HUES48 (cell line): ENCODE data around the gene IL1RAPL2.
"Not testable (repeated sequence)": the region's sequence is repeated elsewhere in the genome, so short reads cannot be mapped to it uniquely, and the experiment has no call there.

ENCODE experiments used
- H3K27ac ChIP-seq: one replicate; pipeline ENCODE4 v1.7.0; 2013; ENCODE audit warnings: low read depth, low read length, inconsistent platforms
- H3K27me3 ChIP-seq: 2 replicates; pipeline ENCODE4 v1.6.1; 2013; ENCODE audit warnings: mild to moderate bottlenecking, low read length; ENCODE audit not compliant: control insufficient read depth, insufficient read depth
- H3K36me3 ChIP-seq: 2 replicates; pipeline ENCODE4 v1.6.1; 2013; ENCODE audit warnings: low read length; ENCODE audit not compliant: control insufficient read depth, insufficient read depth
- H3K4me1 ChIP-seq: 2 replicates; pipeline ENCODE4 v1.6.1; 2013; ENCODE audit warnings: mild to moderate bottlenecking, low read length; ENCODE audit not compliant: control insufficient read depth, insufficient read depth
- H3K4me3 ChIP-seq: 2 replicates; pipeline ENCODE4 v1.5.1; 2013; ENCODE audit warnings: mild to moderate bottlenecking, low read depth, low read length
- H3K9ac ChIP-seq: 2 replicates; pipeline ENCODE4 v1.6.1; 2013; ENCODE audit warnings: mild to moderate bottlenecking, low read depth, low read length, moderate library complexity
- H3K9me3 ChIP-seq: 2 replicates; pipeline ENCODE4 v1.6.1; 2013; ENCODE audit warnings: low read length; ENCODE audit not compliant: control insufficient read depth, insufficient read depth

The IL1RAPL2 gene

DNA sequence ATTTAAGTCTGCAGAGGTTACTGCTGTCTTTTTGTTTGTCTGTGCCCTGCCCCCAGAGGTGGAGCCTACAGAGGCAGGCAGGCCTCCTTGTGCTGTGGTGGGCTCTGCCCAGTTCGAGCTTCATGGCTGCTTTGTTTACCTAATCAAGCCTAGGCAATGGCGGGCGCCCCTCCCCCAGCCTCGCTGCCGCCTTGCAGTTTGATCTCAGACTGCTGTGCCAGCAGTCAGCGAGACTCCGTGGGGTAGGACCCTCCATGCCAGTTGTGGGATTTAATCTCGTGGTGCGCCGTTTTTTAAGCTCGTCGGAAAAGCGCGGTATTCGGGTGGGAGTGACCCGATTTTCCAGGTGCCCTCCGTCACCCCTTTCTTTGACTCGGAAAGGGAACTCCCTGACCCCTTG, 111.5 kb downstream of the IL1RAPL2 start:
- H3K9ac ChIP-seq, H3K4me3 ChIP-seq, H3K27me3 ChIP-seq, H3K9me3 ChIP-seq, H3K27ac ChIP-seq, H3K36me3 ChIP-seq: not testable (repeated sequence)
- H3K4me1 ChIP-seq = peaks cover 17% of the 10 kb centered on the region

DNA sequence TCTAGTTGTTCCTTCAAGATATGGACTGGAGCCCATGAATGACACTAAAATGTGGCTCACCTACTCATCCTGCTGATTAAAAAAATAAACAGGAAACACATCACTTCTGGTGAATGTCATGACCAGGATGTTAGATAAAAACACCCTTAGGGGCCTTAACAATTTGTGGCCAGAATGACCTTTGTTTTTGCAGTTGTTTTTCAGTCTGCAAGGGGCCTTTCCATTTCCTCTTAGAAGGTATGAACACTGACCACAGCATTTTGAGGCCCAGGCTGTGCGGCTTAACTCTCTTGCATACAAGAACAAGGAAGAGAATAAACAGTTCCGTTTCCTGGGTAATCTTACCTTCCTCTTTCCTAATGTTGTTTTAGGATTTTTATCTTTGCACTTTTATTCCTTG, 113.2 kb downstream of the IL1RAPL2 start:
- Histone ChIP-seq H3K36me3 (no peaks in the 10 kb centered on the region), H3K9ac (no peak overlapping the region), H3K27me3 (no peaks in the 10 kb centered on the region), H3K9me3 (no peaks in the 10 kb centered on the region), H3K4me1 (peaks cover 17% of the 10 kb centered on the region), H3K4me3 (no peak overlapping the region), H3K27ac (no peak overlapping the region)

DNA sequence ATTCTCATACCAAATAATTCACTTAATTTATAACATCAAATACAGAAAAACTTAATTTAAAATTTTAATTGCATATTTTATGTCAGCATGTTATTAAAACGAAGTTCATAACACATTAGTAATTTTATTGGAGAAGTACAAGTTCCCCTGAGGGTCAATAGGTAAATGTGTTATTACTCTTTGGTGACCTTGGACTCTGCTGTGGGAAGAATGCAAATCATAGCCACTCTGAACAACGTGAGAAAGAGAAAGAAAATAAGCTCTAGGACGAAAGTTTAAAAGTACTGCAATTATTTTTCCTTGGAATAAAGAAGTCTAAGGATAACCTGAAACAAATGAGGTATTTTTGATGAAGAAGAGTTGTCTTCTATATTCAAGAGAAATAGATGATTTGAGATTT, 115.2 kb downstream of the IL1RAPL2 start:
- no peak overlapping the region for H3K4me3 ChIP-seq
- H3K36me3 ChIP-seq = no peaks in the 10 kb centered on the region
- H3K4me1 ChIP-seq = peaks cover 17% of the 10 kb centered on the region
- no peak overlapping the region for H3K27ac ChIP-seq
- H3K9me3 ChIP-seq = no peaks in the 10 kb centered on the region
- no peak overlapping the region for H3K9ac ChIP-seq
- H3K27me3 ChIP-seq = no peaks in the 10 kb centered on the region

DNA sequence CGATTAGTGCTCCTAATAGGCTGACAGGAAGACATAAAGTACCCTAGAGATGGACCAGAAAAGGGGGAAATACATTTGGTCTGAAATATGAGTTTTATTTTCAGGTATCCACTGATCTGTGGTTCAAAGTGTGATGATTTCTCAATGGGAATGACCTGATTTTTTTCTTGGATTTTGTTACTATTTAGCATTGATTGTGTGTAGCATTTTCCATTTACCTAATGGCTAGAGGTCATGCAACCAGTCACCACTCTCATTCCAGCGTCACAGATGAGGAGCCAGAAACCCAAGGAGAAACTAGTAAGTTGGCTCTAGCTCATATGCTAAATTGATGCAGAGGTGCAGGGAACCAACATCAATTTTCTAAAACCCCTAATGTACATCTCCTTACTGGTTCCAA, 118.1 kb downstream of the IL1RAPL2 start:
- Histone ChIP-seq H3K4me1 (peaks cover 15% of the 10 kb centered on the region), H3K9me3 (no peaks in the 10 kb centered on the region), H3K4me3 (no peak overlapping the region), H3K27ac (no peak overlapping the region), H3K36me3 (no peaks in the 10 kb centered on the region), H3K9ac (no peak overlapping the region), H3K27me3 (no peaks in the 10 kb centered on the region)

DNA sequence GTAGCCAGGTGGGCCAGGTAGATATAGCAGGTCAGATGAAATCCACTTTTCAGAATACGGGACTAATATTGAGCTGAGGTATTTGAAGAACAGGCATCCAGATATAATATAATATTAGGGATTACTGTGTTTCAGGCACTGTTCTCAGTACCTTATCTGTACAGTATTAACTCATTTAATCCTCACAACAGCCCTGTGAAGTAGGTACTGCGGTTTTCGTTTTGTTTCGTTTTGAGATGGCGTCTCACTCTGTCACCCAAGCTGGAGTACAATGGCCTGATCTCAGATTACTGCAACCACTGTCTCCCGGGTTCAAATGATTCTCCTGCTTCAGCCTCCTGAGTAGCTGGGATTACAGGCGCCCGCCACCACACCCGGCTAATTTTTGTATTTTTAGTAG, 129.6 kb downstream of the IL1RAPL2 start:
- no peaks in the 10 kb centered on the region for H3K4me1 ChIP-seq
- no peak overlapping the region for H3K9ac ChIP-seq
- no peaks in the 10 kb centered on the region; the same call in 1 of the 2 replicates for H3K27me3 ChIP-seq
- H3K9me3 ChIP-seq = no peaks in the 10 kb centered on the region
- no peaks in the 10 kb centered on the region for H3K36me3 ChIP-seq
- H3K4me3 ChIP-seq = no peak overlapping the region
- H3K27ac ChIP-seq = no peak overlapping the region

DNA sequence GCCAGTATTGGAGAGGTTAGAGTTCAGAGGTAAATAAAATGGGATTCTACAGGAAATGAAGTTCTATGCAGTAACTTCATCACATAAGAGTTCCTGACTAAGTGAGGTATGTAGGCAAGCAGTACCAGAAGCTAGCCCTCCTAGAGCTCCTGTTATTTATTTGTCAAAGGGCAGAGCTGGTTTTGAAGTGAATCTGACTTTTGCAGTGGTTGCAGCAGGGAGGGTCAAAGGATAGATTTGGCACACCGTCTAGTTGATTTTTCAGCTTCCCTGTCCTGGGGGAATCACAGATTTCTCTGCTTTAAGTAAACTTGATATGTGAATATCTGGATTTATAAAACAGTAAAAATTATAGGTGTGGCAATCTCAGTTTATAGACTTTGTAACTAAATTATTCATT, 130.7 kb downstream of the IL1RAPL2 start:
- Histone ChIP-seq H3K9me3 (no peaks in the 10 kb centered on the region), H3K9ac (no peak overlapping the region), H3K27ac (no peak overlapping the region), H3K36me3 (no peaks in the 10 kb centered on the region), H3K27me3 (no peaks in the 10 kb centered on the region; the same call in 1 of the 2 replicates), H3K4me1 (no peaks in the 10 kb centered on the region), H3K4me3 (no peak overlapping the region)

DNA sequence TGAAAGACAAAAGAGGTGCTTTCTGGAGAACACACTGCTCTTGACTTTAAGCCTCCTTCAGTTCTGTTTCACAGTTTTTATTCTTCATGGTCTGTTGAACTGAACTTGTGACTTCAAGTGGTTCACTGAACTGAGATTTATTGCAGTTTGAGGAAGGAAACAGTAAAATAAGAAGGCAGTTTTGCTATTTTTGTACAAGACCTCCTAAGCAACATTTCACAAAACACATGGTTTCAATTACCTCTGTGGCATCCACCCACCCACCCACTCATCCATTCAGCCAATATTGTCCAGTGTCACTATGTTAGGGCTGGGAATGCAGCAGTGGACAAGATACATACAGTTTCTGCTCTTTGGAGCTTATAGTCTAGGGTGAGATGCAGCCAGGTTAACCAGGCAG, 131.3 kb downstream of the IL1RAPL2 start:
- Histone ChIP-seq H3K27me3 (no peaks in the 10 kb centered on the region; the same call in 1 of the 2 replicates), H3K4me1 (no peaks in the 10 kb centered on the region), H3K36me3 (no peaks in the 10 kb centered on the region), H3K9ac (no peak overlapping the region), H3K27ac (no peak overlapping the region), H3K9me3 (no peaks in the 10 kb centered on the region), H3K4me3 (no peak overlapping the region)

DNA sequence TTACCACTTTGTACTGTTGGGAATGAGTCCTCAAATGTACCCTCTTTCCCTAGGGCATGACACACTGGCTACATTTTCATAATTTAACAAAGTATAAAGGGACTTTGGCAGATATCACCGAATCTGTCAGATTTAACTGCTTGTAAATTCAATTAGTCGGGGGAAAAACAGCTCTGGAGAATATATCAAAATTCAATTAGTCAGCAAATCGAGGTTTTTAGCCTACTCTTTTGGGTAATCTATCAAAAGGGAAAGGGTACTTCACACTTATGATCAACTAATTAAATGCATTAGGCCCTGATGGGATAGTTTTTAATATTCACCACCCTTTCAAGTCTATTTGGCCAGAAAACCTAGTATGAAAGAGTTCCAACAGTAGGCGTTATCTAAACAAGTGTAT, 141.0 kb downstream of the IL1RAPL2 start:
- Histone ChIP-seq H3K9ac (no peak overlapping the region), H3K9me3 (no peaks in the 10 kb centered on the region), H3K27ac (no peak overlapping the region), H3K4me1 (peaks cover 4% of the 10 kb centered on the region; the same call in 1 of the 2 replicates), H3K4me3 (no peak overlapping the region), H3K36me3 (no peaks in the 10 kb centered on the region), H3K27me3 (peaks cover 2% of the 10 kb centered on the region; the same call in 1 of the 2 replicates)

DNA sequence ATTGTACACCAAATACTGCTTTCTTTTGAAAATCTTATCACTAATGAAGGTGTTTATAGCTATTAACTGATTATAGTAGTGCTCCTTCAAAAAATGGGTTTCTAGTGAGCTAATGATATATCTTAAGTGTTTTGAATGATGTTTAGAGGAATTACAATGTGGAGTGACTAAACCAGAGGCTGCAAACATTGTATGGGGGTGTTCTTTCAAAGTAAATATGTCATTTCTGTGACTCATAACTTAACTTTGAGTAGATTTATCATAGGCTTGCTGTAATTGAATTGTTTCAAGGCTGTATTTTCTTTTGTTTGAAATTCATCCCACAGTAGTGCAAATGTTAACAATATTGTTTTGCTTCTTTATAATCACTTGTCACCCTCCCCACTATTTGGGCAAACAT, 141.6 kb downstream of the IL1RAPL2 start:
- Histone ChIP-seq H3K9me3 (no peaks in the 10 kb centered on the region), H3K36me3 (no peaks in the 10 kb centered on the region), H3K27me3 (peaks cover 2% of the 10 kb centered on the region; the same call in 1 of the 2 replicates), H3K4me3 (no peak overlapping the region), H3K9ac (no peak overlapping the region), H3K27ac (no peak overlapping the region), H3K4me1 (peaks cover 4% of the 10 kb centered on the region; the same call in 1 of the 2 replicates)

DNA sequence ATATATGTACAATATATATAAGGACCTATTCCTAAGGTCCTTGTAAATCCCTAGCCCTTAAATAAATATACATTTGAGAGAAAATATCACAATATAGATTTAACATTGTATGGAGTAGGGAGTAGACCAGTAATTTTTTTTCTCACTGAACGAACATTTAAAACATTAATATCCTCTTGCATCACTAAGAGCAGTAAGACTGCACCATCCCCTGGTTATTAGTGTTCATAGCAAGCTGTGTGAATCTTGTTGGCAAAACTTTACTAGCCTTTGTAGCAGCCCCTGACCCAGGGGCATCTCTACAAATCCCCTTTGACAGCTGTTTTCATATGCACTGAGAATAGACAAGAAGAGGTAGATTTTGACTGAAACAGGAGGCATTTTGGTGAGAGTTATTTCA, 146.5 kb downstream of the IL1RAPL2 start:
- Histone ChIP-seq H3K4me1 (no peaks in the 10 kb centered on the region), H3K27ac (no peak overlapping the region), H3K36me3 (no peaks in the 10 kb centered on the region), H3K9me3 (no peaks in the 10 kb centered on the region), H3K27me3 (peaks cover 2% of the 10 kb centered on the region; the same call in 1 of the 2 replicates), H3K9ac (no peak overlapping the region), H3K4me3 (no peak overlapping the region)

DNA sequence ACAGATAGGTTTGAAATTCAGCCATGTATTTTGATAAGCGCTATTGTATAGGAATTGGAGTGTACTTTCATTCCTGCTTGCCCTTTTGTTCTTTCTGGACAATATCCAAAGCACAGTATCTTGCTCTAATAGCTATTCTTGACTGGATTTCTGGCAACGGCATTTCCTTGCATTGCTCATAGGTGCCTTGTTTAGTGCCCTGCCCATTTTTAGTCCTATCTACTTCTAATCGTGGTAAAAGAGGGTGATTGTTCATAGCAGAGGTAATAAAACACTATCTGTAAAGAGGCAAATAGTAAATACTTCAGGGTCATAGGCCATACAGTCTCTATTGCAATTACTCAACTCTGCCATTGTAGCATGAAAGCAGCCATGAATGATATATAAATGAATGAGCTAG, 155.9 kb downstream of the IL1RAPL2 start:
- no peak overlapping the region for H3K4me3 ChIP-seq
- H3K4me1 ChIP-seq = no peaks in the 10 kb centered on the region
- H3K9ac ChIP-seq = no peak overlapping the region
- no peak overlapping the region for H3K27ac ChIP-seq
- no peaks in the 10 kb centered on the region; the same call in 1 of the 2 replicates for H3K27me3 ChIP-seq
- no peaks in the 10 kb centered on the region for H3K9me3 ChIP-seq
- H3K36me3 ChIP-seq = no peaks in the 10 kb centered on the region

DNA sequence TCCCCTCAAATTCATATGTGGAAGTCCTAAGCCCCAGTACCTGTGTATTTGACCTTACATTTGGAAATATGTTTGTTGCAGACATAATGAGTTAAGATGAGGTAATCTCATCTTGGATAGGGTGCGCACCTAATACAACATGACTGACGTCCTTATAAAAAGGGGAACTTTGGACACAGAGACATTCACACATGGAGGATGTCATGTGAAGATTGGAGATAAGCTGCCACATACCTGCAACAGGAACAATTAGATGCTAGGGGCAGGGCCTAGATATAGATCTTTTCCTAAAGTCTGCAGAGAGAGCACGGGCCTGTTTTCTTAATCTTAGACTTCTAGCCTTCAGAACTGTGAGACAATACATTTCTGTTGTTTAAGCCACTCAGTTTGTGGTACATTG, 162.5 kb downstream of the IL1RAPL2 start:
- H3K27me3 ChIP-seq = no peaks in the 10 kb centered on the region

More for the DNA sequence above, 162.5 kb downstream of the IL1RAPL2 start:
- Histone ChIP-seq H3K4me1 (no peaks in the 10 kb centered on the region), H3K9ac (no peak overlapping the region), H3K9me3 (no peaks in the 10 kb centered on the region), H3K36me3 (no peaks in the 10 kb centered on the region), H3K27ac (no peak overlapping the region), H3K4me3 (no peak overlapping the region)
